Thoracic aorta (tissue), 2 donors: ENCODE data around the gene MIAT. TPM values are rescaled to one million over a fixed set of nuclear protein-coding genes. Genes with fewer than 3 reads are reported as not detected.

Source experiments
- ATAC-seq: fragments of 150-250 bp; one replicate; pipeline ENCODE4 v1.8.0; 2017; ENCODE audit warnings: low read depth; ENCODE audit not compliant: insufficient number of reproducible peaks, low FRiP score
- DNase-seq: peaks from one replicate; pipeline ENCODE4 v3.0.0-alpha.2; 2020; ENCODE audit warnings: low spot score
- H3K27ac ChIP-seq, 2 donors: fragments of 200-600 bp; sonication (generic); 1 replicate in 1 of 2; 2 replicates in 1 of 2; pipeline ENCODE4 v1.5.1; 2016; ENCODE audit warnings: mild to moderate bottlenecking in 2 of 2, moderate library complexity in 2 of 2
- H3K27me3 ChIP-seq: fragments of 200-600 bp; sonication (generic); replicated peaks from 2 replicates; pipeline ENCODE4 v1.6.0; 2016; ENCODE audit warnings: mild to moderate bottlenecking; ENCODE audit not compliant: insufficient read depth
- H3K36me3 ChIP-seq: fragments of 200-600 bp; sonication (generic); one replicate; pipeline ENCODE4 v1.5.1; 2016
- H3K4me1 ChIP-seq, 2 donors: fragments of 200-600 bp; sonication (generic); 1 replicate in 1 of 2; 2 replicates in 1 of 2; pipeline versions ENCODE4 v1.5.1 to v1.6.0; 2016; ENCODE audit warnings: low read depth in 2 of 2, mild to moderate bottlenecking in 1 of 2; ENCODE audit not compliant: control insufficient read depth in 1 of 2
- H3K4me3 ChIP-seq: fragments of 200-600 bp; sonication (generic); 2 replicates; pipeline ENCODE4 v1.5.1; 2016; ENCODE audit warnings: mild to moderate bottlenecking
- H3K9me3 ChIP-seq: fragments of 200-600 bp; sonication (generic); 2 replicates; pipeline ENCODE4 v1.5.1; 2016
- total RNA-seq, 2 donors: library from RNA; depleted of rRNA; stranded (reverse); fragments of >200 nt; gene quantifications; one replicate each; pipeline versions ENCODE4 v1.1.0 to v1.2.3, GENCODE V29; 2016
- TF ChIP-seq, protein P1 (sequence below): fragments of 200-600 bp; sonication (generic); IDR thresholded peaks from one replicate; pipeline ENCODE4 v1.5.1; 2019; ENCODE audit warnings: antibody characterized with exemption

Gene MIAT
- total RNA-seq, 2 donors from 2014 or later = 0.81 to 3.6 TPM

DNA sequence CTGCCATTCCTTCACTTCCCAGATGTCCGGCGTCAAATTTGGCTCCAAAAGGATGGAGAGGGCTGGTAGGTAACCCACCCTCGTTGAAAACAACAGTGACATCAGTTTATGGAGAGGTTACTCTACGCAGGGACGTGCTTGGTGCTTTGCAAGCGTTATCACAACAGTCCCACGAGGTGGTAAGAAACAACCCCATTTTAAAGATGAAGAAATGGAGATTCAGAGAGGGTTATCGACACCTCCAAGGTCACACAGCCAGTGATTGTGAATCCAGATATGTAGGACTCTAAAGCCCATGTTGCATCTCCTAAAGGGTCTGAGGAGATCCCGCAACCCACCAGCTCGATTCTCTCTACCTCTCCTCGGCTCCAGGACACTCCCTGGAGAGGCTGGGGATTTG is 773 bp downstream of the MIAT start:
- peak overlapping the region; percentile 69 for H3K4me3 ChIP-seq

DNA sequence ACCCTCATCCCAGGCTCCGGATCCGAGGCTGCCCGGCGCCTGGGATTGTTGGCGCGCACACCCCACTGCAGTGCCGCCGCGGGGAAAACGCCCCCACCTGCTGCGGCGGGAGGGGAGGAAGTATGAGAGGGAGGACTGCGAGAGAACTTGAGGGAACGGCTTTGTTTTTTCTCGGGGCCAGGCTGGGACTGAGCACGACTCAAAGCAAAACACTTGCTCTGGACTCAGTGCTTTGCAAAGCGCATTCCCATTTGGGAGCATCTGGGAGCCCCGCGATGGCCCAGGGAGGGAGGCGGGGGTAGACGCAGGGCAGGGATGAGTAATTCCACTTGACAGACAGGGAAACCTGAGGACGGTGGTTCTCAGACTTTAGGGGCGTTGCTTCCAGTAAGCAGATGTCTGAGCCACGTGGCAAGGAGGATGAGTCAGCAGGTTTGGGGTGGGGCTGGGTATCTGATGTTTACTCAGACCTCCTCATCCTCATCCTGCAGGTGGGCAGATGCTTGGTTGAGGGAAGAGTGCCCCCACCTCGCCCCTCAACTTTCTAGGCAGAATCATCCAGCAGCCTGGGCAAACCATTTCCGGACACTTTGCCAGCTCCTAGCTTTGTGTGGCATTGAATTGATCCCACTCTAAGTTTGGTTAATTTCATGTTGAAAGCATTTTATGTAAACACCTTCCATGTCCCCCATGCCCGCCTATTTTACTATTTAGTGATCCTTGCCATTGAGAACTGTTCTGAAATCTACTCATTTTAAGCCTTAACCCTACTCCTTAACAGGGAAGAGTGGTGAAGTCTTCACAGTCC is 1.5 kb downstream of the MIAT start:
- Histone ChIP-seq H3K4me3 (peak overlapping the region; percentile 69), H3K27ac (no peak overlapping the region), H3K27me3 (peaks cover 7% of the 10 kb centered on the region), H3K36me3 (no peaks in the 10 kb centered on the region), H3K4me1 (peaks cover 22 to 24% of the 10 kb centered on the region in 2 donors), H3K9me3 (no peaks in the 10 kb centered on the region)
- ATAC-seq (no peak), DNase-seq (peak; percentile 57)
- TF ChIP-seq, protein P1, sequence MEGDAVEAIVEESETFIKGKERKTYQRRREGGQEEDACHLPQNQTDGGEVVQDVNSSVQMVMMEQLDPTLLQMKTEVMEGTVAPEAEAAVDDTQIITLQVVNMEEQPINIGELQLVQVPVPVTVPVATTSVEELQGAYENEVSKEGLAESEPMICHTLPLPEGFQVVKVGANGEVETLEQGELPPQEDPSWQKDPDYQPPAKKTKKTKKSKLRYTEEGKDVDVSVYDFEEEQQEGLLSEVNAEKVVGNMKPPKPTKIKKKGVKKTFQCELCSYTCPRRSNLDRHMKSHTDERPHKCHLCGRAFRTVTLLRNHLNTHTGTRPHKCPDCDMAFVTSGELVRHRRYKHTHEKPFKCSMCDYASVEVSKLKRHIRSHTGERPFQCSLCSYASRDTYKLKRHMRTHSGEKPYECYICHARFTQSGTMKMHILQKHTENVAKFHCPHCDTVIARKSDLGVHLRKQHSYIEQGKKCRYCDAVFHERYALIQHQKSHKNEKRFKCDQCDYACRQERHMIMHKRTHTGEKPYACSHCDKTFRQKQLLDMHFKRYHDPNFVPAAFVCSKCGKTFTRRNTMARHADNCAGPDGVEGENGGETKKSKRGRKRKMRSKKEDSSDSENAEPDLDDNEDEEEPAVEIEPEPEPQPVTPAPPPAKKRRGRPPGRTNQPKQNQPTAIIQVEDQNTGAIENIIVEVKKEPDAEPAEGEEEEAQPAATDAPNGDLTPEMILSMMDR = no peak

More for the DNA sequence above, 773 bp downstream of the MIAT start:
- Histone ChIP-seq H3K4me1 (peaks cover 22 to 24% of the 10 kb centered on the region in 2 donors), H3K27ac (no peak overlapping the region), H3K27me3 (peaks cover 7% of the 10 kb centered on the region), H3K36me3 (no peaks in the 10 kb centered on the region), H3K9me3 (no peaks in the 10 kb centered on the region)
- ATAC-seq (no peak), DNase-seq (no peak)
- TF ChIP-seq, protein P1 = no peak

DNA sequence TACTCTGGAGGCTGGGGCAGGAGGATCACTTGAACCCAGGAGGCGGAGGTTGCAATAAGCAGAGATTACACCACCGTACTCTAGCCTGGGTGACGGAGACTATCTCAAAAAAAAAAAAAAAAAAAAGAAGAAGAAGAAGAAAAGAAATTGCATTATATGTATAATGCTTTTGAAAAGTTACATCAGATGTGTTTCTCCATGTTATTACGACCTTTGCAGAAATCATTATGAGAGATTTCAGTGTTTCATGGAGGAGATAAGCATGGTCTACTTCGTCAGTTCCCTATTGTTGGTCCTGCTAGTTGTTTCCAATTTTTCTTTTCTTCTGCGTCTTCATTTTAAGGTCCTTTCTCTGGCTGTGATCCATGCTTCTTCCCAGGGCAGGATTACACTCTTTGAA is 3.0 kb downstream of the MIAT start:
- DNase-seq = no peak
- Histone ChIP-seq H3K9me3 (no peaks in the 10 kb centered on the region), H3K4me3 (no peak overlapping the region), H3K27me3 (peaks cover 7% of the 10 kb centered on the region), H3K36me3 (no peaks in the 10 kb centered on the region), H3K4me1 (peaks cover 22 to 24% of the 10 kb centered on the region in 2 donors), H3K27ac (no peak overlapping the region)
- TF ChIP-seq, protein P1 = no peak
- no peak for ATAC-seq

DNA sequence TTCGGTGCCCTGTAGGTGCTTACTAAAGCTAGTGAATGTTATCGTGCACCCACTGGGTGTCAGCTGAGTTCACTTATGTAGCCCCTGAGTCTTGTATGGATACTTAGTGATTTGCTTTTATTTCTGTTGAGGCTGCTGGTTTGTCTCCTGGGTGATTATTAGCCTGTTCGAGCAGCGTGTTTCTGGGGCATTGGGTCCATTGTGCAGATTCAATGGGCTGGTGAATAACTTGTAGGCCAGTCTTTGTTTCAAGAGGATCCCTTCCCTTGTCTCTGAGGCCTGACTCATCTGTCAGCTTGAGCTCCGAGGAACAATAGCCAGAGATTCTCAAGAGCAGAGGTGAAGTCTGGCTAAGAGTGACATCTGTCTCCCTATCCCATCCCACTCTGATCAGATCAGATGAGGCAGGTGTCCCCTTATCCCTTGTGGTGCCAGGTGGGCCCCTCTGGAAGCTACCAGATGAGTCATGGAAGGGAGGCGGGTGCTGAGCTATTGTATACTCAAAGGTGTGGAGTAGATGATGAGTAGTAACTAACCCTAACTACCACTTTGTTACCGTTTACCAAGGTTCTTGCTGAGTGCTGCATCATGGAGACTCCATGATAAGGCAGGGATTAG is 3.7 kb downstream of the MIAT start:
- ATAC-seq (no peak), DNase-seq (no peak)
- Histone ChIP-seq H3K27me3 (peaks cover 7% of the 10 kb centered on the region), H3K9me3 (no peaks in the 10 kb centered on the region), H3K36me3 (no peaks in the 10 kb centered on the region), H3K4me1 (peaks cover 22 to 24% of the 10 kb centered on the region in 2 donors), H3K4me3 (no peak overlapping the region), H3K27ac (no peak overlapping the region)
- TF ChIP-seq, protein P1 = no peak

DNA sequence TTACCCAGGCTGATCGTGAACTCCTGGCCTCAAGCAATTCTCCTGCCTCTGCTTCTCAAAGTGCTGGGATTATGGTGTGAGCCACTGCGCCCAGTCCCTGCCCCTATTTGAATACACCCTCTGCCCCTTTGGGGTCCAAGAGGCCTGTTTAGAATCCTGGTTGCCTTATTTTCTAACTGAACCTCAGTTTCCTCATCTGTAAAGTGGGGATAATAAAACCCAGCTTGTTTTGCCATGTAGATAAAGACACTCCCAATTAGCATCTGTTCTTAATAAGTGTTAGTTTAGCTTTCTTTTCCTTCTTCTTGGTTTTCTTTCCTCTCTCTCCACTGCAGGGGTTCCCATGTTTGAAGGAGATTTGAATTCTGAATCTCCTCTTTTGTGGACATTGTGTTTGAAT is 4.8 kb downstream of the MIAT start:
- no peaks in the 10 kb centered on the region for H3K36me3 ChIP-seq
- H3K27ac ChIP-seq = no peak overlapping the region
- peaks cover 7% of the 10 kb centered on the region for H3K27me3 ChIP-seq
- ATAC-seq (no peak), DNase-seq (no peak)
- H3K4me3 ChIP-seq = no peak overlapping the region
- no peaks in the 10 kb centered on the region for H3K9me3 ChIP-seq
- TF ChIP-seq, protein P1 = no peak
- H3K4me1 ChIP-seq = peaks cover 18 to 21% of the 10 kb centered on the region in 2 donors
